Left lung (tissue), 10 donors: ENCODE results near the gene SORL1. TPM values are rescaled to one million over a fixed set of nuclear protein-coding genes. Genes with fewer than 3 reads are reported as not detected.

ENCODE experiments used
- ATAC-seq: fragments of 200-7000 bp; cut with Tn5 transposase; one replicate; pipeline ENCODE4 v1.9.1; 2020; ENCODE audit warnings: moderate library complexity
- DNase-seq, 4 donors: peaks; one replicate each; pipeline ENCODE4 v3.0.0-alpha.2; 2013 to 2020
- H3K27ac ChIP-seq, 2 donors: fragments of 200-600 bp; sonication (generic) in 1 of 2; one replicate each; pipeline versions ENCODE4 v1.5.0 to v1.8.0; 2020 to 2021
- H3K27me3 ChIP-seq, 2 donors: fragments of 200-600 bp; sonication (generic) in 1 of 2; one replicate each; pipeline versions ENCODE4 v1.5.0 to v1.8.0; 2020 to 2021
- H3K36me3 ChIP-seq, 2 donors: fragments of 200-600 bp; sonication (generic) in 1 of 2; one replicate each; pipeline versions ENCODE4 v1.5.0 to v1.8.0; 2020 to 2021
- H3K4me1 ChIP-seq, 2 donors: fragments of 200-600 bp; one replicate each; pipeline ENCODE4 v1.8.0; 2021
- H3K4me3 ChIP-seq, 2 donors: fragments of 200-600 bp; sonication (generic) in 1 of 2; one replicate each; pipeline versions ENCODE4 v1.5.0 to v1.8.0; 2020 to 2021; ENCODE audit warnings: mild to moderate bottlenecking in 1 of 2
- H3K9me3 ChIP-seq, 2 donors: fragments of 200-600 bp; sonication (generic) in 1 of 2; one replicate each; pipeline versions ENCODE4 v1.5.0 to v1.8.0; 2020 to 2021
- intact Hi-C, 2 donors: fragments of 100-400 bp; cut with DNase I; formaldehyde crosslinking; loops; one replicate each; pipeline versions ENCODE4 v1.11.2 to v1.14.2; 2022
- polyA plus RNA-seq, 6 donors: library from polyadenylated mRNA; unstranded; fragments of 120-200 nt; gene quantifications; one replicate each; pipeline ENCODE4 v1.2.1, GENCODE V29; 2013; ENCODE audit not compliant: insufficient read length in 6 of 6
- total RNA-seq, 2 donors: library from RNA; stranded (reverse); fragmentation: NEBNext Ultra II Directional; extraction: Animal tissue kit (Norgen Biotek cat#: 25700); gene quantifications; one replicate each; pipeline ENCODE4 v1.2.1, GENCODE V29; 2021
- TF ChIP-seq, protein P1 (sequence below), 2 donors: fragments of 200-600 bp; sonication (generic) in 1 of 2; IDR thresholded peaks; one replicate each; pipeline versions ENCODE4 v1.5.0 to v1.8.0; 2021; ENCODE audit warnings: antibody characterized with exemption in 2 of 2
- donor health status: DM: no; HTN: yes; CAD: no.
- donor health status: DM: no; HTN: no; CAD: no.

Gene SORL1
- total and polyA plus RNA-seq, 8 donors, result 29.8 to 114 (median 33.4) TPM

DNA sequence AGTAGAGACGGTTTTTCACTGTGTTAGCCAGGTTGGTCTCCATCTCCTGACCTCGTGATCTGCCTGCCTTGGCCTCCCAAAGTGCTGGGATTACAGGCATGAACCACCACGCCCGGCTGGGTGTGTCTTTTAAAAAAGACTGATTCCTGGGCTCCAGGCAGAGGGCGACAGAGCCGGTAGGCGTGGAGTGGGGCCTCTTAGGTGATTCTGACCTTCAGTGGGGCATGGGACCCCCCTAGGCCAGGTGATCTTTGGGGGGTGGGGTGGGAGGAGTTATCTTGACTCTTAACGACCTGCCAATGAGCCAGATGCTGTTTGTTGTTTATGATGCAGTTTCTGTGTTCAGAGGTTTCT is 13.6 kb downstream of the SORL1 start:
- intact Hi-C loops, result no loop called here
- no peaks in the 10 kb centered on the region for H3K27me3 ChIP-seq
- H3K9me3 ChIP-seq, result no peaks in the 10 kb centered on the region
- no peak overlapping the region for H3K4me3 ChIP-seq
- H3K4me1 ChIP-seq, result peaks cover 31 to 78% of the 10 kb centered on the region in 2 donors
- no peak for DNase-seq
- peaks cover 0 to 1% of the 10 kb centered on the region in 2 donors for H3K36me3 ChIP-seq
- TF ChIP-seq, protein P1, sequence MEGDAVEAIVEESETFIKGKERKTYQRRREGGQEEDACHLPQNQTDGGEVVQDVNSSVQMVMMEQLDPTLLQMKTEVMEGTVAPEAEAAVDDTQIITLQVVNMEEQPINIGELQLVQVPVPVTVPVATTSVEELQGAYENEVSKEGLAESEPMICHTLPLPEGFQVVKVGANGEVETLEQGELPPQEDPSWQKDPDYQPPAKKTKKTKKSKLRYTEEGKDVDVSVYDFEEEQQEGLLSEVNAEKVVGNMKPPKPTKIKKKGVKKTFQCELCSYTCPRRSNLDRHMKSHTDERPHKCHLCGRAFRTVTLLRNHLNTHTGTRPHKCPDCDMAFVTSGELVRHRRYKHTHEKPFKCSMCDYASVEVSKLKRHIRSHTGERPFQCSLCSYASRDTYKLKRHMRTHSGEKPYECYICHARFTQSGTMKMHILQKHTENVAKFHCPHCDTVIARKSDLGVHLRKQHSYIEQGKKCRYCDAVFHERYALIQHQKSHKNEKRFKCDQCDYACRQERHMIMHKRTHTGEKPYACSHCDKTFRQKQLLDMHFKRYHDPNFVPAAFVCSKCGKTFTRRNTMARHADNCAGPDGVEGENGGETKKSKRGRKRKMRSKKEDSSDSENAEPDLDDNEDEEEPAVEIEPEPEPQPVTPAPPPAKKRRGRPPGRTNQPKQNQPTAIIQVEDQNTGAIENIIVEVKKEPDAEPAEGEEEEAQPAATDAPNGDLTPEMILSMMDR (IDR thresholded peaks at IDR 0.05), result no peak
- peak overlapping the region in 1 of 2 donors; percentile 61 for H3K27ac ChIP-seq
- ATAC-seq, result no peak

DNA sequence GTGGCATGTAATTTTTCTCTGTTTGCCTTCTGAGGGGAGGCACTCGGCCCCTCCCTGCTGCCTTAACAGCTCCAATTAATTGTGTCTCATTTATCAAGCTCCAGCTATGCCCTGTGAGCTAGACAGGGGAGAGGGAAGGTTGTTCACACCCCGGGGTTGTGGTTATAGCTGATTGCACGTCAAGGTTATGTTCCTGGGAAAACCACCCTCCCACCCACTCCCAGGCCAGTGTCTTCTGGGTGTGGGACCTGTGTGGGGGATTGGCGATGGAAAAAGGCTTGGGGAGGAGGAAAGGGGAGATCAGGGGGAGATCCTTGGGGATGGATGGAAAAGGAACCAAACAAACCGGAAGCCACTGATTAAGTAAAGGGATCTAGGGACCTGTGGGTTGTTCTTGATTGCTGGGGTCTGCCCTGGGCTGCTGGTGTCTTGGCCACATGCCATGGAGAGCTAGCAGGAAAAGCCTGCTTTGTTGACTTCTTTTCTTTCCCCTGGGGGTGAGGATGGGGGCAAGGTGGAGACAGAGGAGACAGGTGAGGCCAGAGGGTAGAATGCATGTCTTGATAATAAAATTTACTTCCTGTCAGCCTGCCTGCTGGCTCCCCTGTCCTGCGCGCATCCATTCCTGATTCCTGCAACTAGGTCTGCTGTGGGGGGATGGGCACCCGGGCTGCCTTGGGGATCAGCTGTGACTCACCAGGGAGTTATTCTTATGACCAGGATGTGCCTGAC is 14.1 kb downstream of the SORL1 start:
- peak; percentile 84 for ATAC-seq
- H3K36me3 ChIP-seq, result peaks cover 0 to 7% of the 10 kb centered on the region in 2 donors
- H3K4me3 ChIP-seq, result no peak overlapping the region
- TF ChIP-seq, protein P1 (IDR thresholded peaks at IDR 0.05), result no peak
- peak in 3 of 4 donors; percentile 63 to 90 (median 90) for DNase-seq
- intact Hi-C loops, result no loop called here
- peak overlapping the region in 1 of 2 donors; percentile 61 for H3K27ac ChIP-seq
- no peaks in the 10 kb centered on the region for H3K27me3 ChIP-seq
- H3K4me1 ChIP-seq, result peaks cover 31 to 75% of the 10 kb centered on the region in 2 donors
- no peaks in the 10 kb centered on the region for H3K9me3 ChIP-seq

DNA sequence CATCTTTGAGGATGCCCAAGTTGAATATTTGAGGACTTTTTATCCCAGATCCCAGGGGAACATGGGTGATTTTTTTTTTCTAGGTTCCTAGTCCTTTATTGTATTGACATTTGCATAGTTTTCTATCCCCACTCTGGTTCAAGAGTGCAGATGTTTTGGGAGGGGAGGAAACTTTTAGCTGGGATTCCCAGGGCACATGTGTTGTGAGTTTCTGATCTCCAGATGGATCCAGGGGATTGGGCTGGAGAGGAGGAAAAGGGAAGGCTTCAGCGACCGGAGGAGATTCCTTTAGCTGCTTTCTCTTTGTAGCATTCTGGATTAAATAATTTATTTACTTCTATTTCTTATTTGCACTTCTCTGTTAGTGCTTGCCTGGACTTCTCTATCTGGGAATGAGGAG is 15.4 kb downstream of the SORL1 start:
- TF ChIP-seq, protein P1 (IDR thresholded peaks at IDR 0.05), result no peak
- H3K4me3 ChIP-seq, result no peak overlapping the region
- H3K27ac ChIP-seq, result peak overlapping the region in 1 of 2 donors; percentile 61
- intact Hi-C loops, result no loop called here
- no peaks in the 10 kb centered on the region for H3K27me3 ChIP-seq
- DNase-seq (no peak), ATAC-seq (no peak)
- H3K4me1 ChIP-seq, result peaks cover 31 to 62% of the 10 kb centered on the region in 2 donors
- peaks cover 0 to 13% of the 10 kb centered on the region in 2 donors for H3K36me3 ChIP-seq
- H3K9me3 ChIP-seq, result no peaks in the 10 kb centered on the region

DNA sequence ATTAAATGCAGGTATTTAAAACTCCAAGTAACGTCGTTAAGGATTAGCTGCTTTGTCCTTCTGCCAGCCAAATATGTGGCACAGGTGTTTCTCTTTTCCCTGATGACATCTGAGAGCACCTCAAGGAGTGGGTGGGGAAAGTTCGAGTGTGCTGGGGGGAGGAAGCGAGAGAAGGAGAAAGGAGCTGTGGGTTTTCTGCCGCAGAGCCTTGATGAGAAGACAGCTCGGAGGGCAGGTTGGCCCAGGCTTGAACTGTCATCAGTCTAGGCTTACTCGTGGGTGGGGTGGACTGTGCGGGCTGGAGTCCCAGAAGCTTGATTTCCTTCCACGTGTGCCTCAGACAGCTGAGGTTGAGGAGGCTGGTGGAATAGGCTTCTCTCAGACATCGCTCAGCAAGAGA is 15.9 kb downstream of the SORL1 start:
- Histone ChIP-seq H3K4me1 (peaks cover 31 to 62% of the 10 kb centered on the region in 2 donors), H3K9me3 (no peaks in the 10 kb centered on the region), H3K4me3 (no peak overlapping the region), H3K27me3 (no peaks in the 10 kb centered on the region), H3K36me3 (peaks cover 0 to 13% of the 10 kb centered on the region in 2 donors), H3K27ac (peak overlapping the region in 1 of 2 donors; percentile 61)
- intact Hi-C loops, result no loop called here
- DNase-seq, result peak in 1 of 4 donors; percentile 51
- ATAC-seq, result peak; percentile 36
- TF ChIP-seq, protein P1 (IDR thresholded peaks at IDR 0.05), result no peak

DNA sequence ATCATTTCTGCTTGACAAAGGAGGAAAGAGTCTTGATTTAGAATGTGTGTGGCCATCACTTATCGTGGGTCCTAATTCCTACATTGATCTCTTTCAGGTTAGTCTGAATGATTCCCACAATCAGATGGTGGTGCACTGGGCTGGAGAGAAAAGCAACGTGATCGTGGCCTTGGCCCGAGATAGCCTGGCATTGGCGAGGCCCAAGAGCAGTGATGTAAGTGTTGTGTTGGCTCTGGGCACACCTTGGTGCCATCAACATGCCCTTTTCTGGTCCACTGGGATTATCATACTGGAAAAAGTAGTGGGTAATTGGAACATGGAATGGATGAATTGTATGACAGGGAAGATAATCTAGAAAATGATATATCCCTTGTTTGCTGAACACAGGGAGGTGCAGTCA is 17.8 kb downstream of the SORL1 start:
- Histone ChIP-seq H3K4me1 (peaks cover 25 to 50% of the 10 kb centered on the region in 2 donors), H3K27ac (no peak overlapping the region), H3K36me3 (peaks cover 0 to 18% of the 10 kb centered on the region in 2 donors), H3K9me3 (no peaks in the 10 kb centered on the region), H3K4me3 (no peak overlapping the region), H3K27me3 (no peaks in the 10 kb centered on the region)
- DNase-seq (no peak), ATAC-seq (no peak)
- TF ChIP-seq, protein P1 (IDR thresholded peaks at IDR 0.05), result no peak
- intact Hi-C loops, result no loop called here
